Dermis microvascular lymphatic vessel endothelial cell (primary cell): ENCODE data around the gene ESR1. TPM values are rescaled to one million over a fixed set of nuclear protein-coding genes. Genes with fewer than 3 reads are reported as not detected.
A peak's percentile ranks its signal among the peaks of the same experiment; 100 is the strongest.

Experiments used
- DNase-seq, 2 donors: peaks; one replicate each; pipeline versions ENCODE4 v3.0.0 to v3.0.0-alpha.2; 2010; ENCODE audit warnings: low read depth in 2 of 2
- total RNA-seq: library from RNA; depleted of rRNA; stranded (reverse); fragments of >200 nt; gene quantifications from 2 replicates; pipeline ENCODE4 v1.2.1, GENCODE V29; 2014

Gene ESR1
- not detected in 2 replicates for total RNA-seq

DNA sequence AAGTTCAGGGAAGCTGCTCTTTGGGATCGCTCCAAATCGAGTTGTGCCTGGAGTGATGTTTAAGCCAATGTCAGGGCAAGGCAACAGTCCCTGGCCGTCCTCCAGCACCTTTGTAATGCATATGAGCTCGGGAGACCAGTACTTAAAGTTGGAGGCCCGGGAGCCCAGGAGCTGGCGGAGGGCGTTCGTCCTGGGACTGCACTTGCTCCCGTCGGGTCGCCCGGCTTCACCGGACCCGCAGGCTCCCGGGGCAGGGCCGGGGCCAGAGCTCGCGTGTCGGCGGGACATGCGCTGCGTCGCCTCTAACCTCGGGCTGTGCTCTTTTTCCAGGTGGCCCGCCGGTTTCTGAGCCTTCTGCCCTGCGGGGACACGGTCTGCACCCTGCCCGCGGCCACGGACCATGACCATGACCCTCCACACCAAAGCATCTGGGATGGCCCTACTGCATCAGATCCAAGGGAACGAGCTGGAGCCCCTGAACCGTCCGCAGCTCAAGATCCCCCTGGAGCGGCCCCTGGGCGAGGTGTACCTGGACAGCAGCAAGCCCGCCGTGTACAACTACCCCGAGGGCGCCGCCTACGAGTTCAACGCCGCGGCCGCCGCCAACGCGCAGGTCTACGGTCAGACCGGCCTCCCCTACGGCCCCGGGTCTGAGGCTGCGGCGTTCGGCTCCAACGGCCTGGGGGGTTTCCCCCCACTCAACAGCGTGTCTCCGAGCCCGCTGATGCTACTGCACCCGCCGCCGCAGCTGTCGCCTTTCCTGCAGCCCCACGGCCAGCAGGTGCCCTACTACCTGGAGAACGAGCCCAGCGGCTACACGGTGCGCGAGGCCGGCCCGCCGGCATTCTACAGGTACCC lies at the start of gene ESR1:
Gene ESR1, plus strand, starts transcription at position 170 of the 858 bp plus-strand sequence. Its CDS starts 231 bp downstream, at position 401.
- peak in 1 of 2 donors; percentile 3 for DNase-seq

DNA sequence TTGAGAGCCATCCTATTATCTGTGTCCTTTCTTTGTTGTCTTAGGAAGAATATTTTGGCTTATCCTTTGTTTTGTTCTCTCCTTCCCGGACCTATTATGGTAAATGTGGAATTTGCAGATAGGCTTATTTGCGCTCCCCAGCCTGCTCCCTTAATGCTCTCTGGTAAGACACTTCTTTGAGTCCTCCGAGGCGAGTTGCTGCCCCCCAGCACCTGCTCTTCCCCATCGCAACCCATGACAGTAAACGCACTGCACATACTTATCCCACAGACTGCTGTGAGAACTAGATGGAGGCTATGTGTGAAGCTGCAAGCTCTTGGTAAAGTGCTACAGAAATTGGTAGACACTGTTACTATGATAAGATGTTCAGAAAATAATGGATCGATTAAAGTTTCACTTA lies 47.0 kb upstream of the ESR1 start:
- no peak for DNase-seq

DNA sequence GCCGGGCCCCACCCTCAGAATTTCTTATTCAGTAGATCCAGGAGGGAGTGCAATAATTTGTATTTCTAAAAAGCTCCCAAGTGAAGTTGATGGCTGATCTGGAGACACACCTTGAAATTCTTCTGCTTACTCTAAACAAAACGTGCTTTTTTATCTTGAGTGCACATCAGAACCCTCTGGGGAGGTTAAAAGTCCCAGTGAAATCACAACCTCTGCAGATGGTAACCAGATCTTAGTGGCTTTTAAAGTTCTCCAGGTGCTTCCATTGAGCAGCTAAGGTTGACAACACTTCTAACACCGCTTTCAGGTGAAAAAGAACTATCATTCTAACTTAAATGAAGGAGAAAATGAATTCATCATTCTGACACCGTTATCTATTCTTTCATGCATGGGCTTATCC lies 45.6 kb upstream of the ESR1 start:
- no peak for DNase-seq

DNA sequence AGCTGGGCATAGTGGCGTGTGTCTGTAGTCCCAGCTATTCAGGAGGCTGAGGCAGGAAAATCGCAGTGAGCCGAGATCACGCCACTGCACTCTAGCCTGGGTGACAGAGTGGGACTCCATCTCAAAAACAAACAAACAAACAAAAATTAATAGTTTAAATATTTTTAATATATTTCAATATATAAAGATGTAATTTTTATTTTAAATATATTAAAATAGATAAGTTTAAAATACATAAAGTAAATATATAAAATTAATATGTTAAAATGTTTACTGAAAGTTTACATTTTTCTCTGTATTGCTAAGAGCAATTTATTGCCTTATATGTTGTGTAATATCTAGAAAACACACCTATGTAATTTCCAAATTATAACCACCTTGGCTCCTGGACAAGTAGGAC lies 44.7 kb upstream of the ESR1 start:
- no peak for DNase-seq

DNA sequence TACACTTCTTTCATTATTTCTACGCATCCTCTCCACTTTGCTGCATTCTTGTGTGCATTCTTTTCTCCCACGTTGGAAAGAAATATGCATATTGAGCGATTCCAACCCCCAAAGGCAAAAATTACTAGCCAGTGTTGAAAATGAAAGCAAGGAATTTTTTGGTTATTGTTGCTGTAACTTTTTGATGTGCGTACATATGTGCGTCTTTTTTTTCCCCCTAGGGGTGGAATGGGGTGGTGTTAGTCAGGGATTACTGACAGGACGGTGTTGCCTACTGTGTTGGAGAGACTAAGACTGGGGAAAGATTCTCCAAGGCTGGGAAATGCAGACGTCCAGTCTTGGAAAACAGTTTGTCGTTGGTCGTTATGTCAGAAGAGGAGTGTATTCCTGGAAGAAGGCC lies 44.2 kb upstream of the ESR1 start:
- no peak for DNase-seq

DNA sequence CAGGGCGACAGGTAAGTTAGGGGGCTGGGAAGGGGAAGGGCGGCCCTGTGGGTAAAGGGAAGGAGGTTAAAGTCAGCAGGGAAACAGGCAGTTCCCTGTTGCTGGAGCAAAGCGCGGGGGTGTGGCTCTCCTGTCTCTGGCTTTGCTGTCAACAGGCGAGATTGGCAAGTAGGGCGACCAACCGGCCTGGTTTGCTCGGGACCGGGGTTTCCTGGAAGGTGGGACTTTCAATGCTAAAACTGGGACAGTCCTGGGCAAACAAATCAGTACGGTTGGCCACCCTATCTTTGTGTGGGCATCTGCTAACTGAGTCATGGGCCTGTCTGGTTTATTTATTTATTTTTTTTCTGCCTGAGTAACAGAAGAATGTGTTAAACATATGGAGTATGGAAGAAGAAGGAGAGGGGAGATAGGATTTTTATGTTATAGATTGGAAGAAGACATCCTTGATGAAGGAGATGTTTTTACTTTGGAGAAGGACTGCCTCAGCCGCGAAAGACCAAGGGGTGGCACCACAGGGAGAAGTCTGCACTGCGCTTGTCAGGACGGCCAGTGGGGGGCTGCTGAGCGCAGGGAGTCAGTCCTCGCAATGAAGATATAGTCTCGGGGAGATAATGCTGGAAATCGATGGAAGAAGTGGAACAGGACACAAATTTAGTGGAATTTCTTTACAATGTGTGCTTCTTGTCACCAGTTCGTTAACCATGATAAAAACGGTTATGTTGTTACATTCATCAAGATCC lies 43.4 kb upstream of the ESR1 start:
- peak; percentile 44 to 88 for DNase-seq

DNA sequence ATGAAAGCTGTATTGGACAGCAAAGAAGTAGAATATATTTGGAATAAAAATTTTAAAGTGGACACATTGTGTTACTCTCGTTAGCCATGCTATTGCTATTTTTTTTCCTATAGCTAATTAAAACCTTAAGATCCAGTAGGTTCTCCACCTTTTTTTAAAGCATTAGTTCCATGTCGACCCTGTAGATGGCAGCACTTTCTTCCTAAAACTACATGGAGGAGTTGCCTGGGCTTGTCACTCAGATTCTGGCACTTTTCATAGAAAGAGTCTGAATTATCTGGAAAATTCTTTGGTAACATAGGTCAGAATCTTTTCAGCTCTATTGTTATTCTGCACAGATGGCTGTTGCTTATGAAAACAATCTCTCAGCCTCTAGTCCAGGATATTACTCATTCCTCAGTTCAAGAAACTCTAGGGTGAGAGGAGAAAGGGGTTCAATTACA lies 42.0 kb upstream of the ESR1 start:
- DNase-seq, result peak; percentile 56 to 96

DNA sequence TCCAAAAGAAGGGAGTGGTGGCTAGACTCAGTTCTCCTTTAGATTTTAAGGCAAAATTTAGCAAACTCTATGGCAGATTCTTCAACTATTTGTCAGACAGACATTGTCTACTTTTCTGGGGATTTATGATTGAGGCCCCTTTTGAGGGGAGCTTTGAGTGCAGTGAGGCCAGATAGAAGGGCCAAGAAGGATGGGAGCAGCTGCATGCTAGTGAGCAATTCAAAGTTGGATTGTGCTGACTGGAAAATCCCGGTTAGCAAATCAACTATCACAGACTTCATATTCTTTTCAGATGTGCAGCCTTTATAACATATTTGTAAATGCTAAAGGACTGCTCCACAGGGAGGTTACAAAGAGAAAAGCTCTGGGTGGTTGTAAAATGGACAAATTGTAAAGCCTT lies 35.0 kb upstream of the ESR1 start:
- no peak for DNase-seq

DNA sequence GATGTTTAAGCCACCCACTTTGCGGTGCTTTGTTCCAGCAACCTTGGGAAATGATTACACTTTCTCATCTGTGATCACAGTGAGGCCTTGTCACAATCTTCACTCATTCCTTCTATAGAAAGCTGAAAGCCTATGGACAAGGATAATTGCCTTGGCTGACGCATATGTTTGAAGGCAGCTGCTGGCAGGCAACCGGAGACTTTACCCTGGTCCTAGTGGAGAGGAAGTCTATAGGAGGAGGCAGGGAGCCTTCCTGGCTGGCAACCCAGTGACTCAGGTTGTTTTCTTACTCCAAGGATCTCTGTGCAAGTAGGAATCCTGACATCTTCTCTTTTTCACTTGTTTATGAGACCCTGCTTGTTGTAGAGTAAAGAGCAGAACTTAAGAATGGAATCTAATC lies 34.1 kb upstream of the ESR1 start:
- DNase-seq, result no peak

DNA sequence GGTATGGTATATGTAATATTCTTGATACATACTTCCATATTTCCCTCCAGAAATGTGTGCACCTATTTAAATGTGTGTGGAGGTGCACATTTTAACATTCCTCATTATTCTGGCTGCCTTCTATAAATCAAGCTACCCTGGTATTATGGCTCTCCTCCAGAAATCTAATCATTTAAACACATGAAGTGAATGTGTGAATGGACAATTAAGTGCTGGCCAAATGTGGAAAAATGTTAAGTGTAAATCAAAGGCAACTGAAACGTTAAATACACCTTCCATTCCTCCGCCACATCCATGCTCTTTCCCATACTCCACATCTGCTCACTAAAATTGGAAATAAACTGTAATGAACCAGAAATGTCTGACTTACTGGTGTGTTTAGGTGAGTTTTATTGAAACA lies 24.9 kb upstream of the ESR1 start:
- no peak for DNase-seq

DNA sequence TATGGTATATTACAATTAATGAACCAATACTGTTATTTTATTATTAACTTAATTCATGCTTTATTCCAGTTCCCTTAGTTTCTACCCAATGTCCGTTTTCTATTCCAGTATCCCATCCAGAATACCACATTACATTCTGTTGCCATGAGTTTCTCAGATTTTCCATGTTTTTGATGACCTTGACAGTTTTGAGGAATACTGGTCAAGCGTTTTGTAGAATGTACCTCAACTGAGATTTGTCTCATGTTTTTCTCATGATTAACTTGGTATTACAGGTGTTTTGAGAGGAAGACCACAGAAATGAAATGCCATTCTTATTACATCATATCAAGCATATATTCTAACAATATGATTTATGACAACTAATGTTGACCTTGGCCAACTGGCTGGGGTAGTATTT lies 23.8 kb upstream of the ESR1 start:
- DNase-seq, result no peak

DNA sequence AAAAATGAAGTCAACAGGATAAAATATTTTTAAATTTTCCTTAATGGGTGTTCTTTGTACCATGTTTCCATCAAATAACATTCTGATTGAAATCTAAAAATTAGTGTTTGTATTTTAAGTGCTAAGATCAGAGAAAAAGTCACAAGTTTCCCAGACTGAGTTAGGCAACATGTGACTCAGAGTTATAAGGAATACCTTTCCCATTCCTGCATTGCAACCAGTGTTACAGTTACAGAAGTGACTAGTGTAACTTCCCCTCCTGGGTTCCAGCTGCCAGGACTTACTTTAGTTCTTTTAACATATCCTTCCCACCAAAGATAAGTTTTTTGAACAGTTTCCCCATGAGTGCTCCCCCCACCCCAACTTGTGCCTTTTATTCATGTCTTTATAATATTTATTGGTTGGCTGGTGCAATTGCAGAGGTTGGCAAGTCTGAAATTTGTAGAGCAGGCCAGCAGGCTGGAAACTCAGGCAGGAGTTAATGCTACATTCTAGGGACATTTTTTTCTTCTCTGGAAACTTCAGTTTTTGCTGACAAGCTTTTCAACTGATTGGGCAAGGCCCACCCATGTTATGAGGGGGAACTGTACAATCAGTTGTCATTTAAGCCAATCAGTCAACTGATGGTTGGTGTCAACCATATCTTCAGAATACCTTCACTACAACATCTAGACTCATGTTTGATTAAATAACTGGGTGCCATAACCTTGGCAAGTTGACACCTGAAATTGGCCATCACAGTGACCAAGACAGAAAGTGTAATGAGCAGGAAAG lies 22.9 kb upstream of the ESR1 start:
- no peak for DNase-seq

DNA sequence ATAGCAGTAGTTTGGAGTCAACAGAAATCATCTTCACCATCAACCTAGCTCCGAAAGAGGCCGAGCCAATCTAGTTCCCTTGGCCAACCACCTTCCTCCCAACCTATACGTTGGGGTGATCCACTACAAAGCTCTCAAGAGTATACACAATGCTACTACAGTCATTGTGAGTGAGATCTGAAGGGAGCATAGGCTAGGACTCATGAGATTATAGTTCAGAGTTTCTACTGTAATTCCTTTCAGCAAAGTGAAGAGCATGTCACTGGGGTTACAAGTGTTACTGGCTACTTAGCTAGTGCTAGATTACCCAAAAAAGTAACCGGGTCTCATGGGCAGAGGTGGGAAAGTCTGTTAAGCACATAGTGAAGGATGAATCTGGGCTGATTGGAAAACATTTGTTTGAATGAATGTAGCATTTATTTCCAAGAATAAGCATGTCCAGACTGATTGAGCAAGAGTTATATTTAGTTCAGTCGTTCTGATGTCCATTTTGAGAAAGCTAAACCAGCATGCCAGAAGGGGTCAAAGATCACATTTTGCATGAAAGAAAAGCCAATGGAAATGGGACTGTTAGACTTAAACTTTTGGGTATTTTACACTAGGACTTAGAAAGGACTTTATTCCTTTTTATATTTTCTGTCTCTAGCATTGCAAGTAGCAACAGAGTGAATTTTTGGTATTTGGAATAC lies 10.5 kb upstream of the ESR1 start:
- DNase-seq, result no peak

DNA sequence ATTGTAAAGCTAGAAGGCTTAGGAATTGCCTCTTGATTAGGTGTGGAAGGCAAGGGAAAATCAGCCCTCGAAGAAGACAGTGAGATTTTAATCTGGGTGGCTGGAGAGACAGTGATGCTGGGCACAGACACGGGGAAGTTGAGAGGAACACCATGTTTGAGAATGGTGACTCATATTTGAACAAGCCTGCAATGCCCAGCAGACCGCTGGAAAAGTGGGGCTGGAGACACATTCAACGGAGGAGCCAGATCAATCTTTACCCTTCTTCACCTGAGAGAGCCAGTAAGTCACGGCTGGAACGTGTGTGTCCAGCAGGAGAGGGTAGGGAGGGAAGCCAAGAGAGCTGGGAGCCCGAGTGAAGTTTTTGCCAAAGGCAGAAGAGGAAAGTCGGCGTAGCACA lies 3.7 kb upstream of the ESR1 start:
- DNase-seq, result no peak

DNA sequence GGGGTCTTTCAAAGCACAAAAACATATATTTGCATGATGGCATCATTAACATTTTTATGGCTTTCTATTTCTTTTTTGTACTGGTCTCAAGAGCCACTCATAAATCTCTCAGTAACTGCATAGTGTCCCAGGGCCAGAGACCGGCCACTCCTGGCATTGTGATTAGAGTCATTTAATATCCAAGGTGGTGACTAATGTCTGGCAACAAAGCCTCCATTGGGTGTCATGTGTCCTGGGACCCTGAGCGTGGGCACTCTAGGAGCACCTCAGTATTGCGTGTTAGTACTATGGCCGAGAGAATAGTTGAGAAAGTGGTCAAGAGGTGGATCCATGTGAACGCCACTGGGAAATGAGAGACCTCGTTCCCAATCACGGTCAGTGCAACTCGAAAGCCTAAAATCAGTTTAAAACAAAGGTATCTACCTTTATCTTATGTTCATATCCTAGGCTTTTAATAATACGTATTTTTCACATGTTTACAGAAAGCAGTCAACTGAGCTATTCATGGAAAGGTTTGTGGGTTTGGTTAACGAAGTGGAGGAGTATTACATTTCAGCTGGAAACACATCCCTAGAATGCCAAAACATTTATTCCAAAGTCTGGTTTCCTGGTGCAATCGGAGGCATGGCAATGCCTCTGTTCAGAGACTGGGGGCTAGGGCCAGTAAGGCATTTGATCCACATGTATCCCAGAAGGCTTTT lies 2.7 kb upstream of the ESR1 start:
- DNase-seq, result no peak

DNA sequence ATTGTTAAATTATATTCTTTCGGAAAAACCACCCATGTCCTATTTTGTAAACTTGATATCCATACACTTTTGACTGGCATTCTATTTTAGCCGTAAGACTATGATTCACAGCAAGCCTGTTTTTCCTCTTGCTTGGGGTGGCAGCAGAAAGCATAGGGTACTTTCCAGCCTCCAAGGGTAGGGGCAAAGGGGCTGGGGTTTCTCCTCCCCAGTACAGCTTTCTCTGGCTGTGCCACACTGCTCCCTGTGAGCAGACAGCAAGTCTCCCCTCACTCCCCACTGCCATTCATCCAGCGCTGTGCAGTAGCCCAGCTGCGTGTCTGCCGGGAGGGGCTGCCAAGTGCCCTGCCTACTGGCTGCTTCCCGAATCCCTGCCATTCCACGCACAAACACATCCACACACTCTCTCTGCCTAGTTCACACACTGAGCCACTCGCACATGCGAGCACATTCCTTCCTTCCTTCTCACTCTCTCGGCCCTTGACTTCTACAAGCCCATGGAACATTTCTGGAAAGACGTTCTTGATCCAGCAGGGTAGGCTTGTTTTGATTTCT lies 2.1 kb upstream of the ESR1 start:
- DNase-seq, result no peak

DNA sequence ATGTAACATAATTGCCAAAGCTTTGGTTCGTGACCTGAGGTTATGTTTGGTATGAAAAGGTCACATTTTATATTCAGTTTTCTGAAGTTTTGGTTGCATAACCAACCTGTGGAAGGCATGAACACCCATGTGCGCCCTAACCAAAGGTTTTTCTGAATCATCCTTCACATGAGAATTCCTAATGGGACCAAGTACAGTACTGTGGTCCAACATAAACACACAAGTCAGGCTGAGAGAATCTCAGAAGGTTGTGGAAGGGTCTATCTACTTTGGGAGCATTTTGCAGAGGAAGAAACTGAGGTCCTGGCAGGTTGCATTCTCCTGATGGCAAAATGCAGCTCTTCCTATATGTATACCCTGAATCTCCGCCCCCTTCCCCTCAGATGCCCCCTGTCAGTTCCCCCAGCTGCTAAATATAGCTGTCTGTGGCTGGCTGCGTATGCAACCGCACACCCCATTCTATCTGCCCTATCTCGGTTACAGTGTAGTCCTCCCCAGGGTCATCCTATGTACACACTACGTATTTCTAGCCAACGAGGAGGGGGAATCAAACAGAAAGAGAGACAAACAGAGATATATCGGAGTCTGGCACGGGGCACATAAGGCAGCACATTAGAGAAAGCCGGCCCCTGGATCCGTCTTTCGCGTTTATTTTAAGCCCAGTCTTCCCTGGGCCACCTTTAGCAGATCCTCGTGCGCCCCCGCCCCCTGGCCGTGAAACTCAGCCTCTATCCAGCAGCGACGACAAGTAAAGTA lies 547 bp upstream of the ESR1 start:
- DNase-seq, result no peak

DNA sequence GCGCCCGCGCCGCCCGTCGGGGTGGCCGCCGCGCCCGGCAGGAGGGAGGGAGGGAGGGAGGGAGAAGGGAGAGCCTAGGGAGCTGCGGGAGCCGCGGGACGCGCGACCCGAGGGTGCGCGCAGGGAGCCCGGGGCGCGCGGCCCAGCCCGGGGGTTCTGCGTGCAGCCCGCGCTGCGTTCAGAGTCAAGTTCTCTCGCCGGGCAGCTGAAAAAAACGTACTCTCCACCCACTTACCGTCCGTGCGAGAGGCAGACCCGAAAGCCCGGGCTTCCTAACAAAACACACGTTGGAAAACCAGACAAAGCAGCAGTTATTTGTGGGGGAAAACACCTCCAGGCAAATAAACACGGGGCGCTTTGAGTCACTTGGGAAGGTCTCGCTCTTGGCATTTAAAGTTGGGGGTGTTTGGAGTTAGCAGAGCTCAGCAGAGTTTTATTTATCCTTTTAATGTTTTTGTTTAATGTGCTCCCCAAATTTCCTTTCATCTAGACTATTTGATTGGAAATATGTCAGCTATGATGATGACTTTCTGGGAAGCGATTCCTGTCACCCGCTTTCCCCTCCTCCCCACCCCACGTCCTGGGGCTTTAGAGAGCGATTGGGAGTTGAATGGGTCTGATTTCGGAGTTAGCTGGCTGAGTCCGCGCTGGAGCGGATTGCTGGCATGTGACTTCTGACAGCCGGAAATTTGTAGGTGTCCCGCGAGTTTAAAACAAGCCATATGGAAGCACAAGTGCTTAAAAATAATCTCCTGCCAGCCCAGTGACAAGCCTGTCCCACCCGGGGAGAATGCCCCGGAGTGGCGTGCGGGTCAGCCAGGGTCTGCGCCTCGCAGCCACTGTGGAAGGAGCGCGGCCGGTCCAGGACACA lies 1.1 kb downstream of the ESR1 start:
- peak in 1 of 2 donors; percentile 8 for DNase-seq

DNA sequence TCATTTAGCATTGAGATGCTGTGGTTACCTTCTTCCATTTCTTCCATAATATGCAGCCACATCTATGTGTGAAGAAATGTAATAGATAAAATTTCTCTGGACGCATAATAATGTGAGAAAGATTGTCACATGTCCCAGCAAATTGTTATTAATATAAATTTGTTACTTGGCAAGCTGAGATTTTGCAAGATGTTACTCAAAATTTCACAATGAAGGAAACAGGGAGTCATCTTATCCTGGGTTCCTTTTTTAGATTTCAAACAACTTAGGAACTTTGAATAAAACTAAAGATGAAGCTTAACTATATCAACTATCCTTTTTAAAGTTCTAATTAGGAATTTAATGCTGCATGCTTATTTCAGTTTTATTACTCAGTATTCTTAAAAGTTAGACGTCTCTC lies 3.6 kb downstream of the ESR1 start:
- DNase-seq, result no peak
